ENCODE results near the gene VENTX. TPM values are rescaled to one million over a fixed set of nuclear protein-coding genes. Genes with fewer than 3 reads are reported as not detected.

The VENTX gene
- total RNA-seq, 2 donors from 2014 or later = 0.44 to 0.63 TPM

- Histone ChIP-seq H3K9me3 (no peaks in the 10 kb centered on the region), H3K27me3 (no peaks in the 10 kb centered on the region), H3K36me3 (peaks cover 85% of the 10 kb centered on the region), H3K27ac (no peak overlapping the region), H3K4me3 (no peak overlapping the region), H3K4me1 (peaks cover 0 to 3% of the 10 kb centered on the region in 2 donors)
- no peak for DNase-seq (ENCODE audit: low spot score)
- TF ChIP-seq CTCF (IDR thresholded peaks at IDR 0.05) = no peak
Observed at GRCh38 chr10:133282846-133283390, 45.3 kb downstream of the VENTX start.

- H3K4me1 ChIP-seq = no peaks in the 10 kb centered on the region
- no peak overlapping the region for H3K4me3 ChIP-seq
- no peaks in the 10 kb centered on the region for H3K9me3 ChIP-seq
- peaks cover 94% of the 10 kb centered on the region for H3K36me3 ChIP-seq
- no peak for DNase-seq (ENCODE audit: low spot score)
- no peak for TF ChIP-seq CTCF (IDR thresholded peaks at IDR 0.05)
- no peaks in the 10 kb centered on the region for H3K27me3 ChIP-seq
- H3K27ac ChIP-seq = no peak overlapping the region
Observed at GRCh38 chr10:133283931-133284330, 46.3 kb downstream of the VENTX start.

- Histone ChIP-seq H3K27me3 (no peaks in the 10 kb centered on the region), H3K36me3 (peaks cover 93% of the 10 kb centered on the region), H3K9me3 (no peaks in the 10 kb centered on the region), H3K4me1 (no peaks in the 10 kb centered on the region), H3K4me3 (no peak overlapping the region), H3K27ac (no peak overlapping the region)
- no peak for TF ChIP-seq CTCF (IDR thresholded peaks at IDR 0.05)
- no peak for DNase-seq (ENCODE audit: low spot score)
Observed at GRCh38 chr10:133285217-133285616, 47.6 kb downstream of the VENTX start.

- no peak overlapping the region for H3K4me3 ChIP-seq
- no peaks in the 10 kb centered on the region for H3K27me3 ChIP-seq
- H3K9me3 ChIP-seq = no peaks in the 10 kb centered on the region
- DNase-seq (ENCODE audit: low spot score) = no peak
- no peaks in the 10 kb centered on the region for H3K4me1 ChIP-seq
- no peak for TF ChIP-seq CTCF (IDR thresholded peaks at IDR 0.05)
- H3K36me3 ChIP-seq = peaks cover 92% of the 10 kb centered on the region
- H3K27ac ChIP-seq = no peak overlapping the region
Observed at GRCh38 chr10:133286366-133286765, 48.7 kb downstream of the VENTX start.

GRCh38 chr10:133287832-133288500 is 50.3 kb downstream of the VENTX start:
- Histone ChIP-seq H3K27ac (no peak overlapping the region), H3K4me1 (no peaks in the 10 kb centered on the region), H3K9me3 (no peaks in the 10 kb centered on the region), H3K27me3 (no peaks in the 10 kb centered on the region), H3K4me3 (no peak overlapping the region), H3K36me3 (peaks cover 83% of the 10 kb centered on the region)
- DNase-seq (ENCODE audit: low spot score) = no peak
- TF ChIP-seq CTCF (IDR thresholded peaks at IDR 0.05) = no peak

GRCh38 chr10:133289761-133290160 is 52.1 kb downstream of the VENTX start:
- no peak overlapping the region for H3K4me3 ChIP-seq
- DNase-seq (ENCODE audit: low spot score) = no peak
- no peak overlapping the region for H3K27ac ChIP-seq
- no peaks in the 10 kb centered on the region for H3K4me1 ChIP-seq
- no peaks in the 10 kb centered on the region for H3K9me3 ChIP-seq
- no peaks in the 10 kb centered on the region for H3K27me3 ChIP-seq
- no peak for TF ChIP-seq CTCF (IDR thresholded peaks at IDR 0.05)
- H3K36me3 ChIP-seq = peaks cover 83% of the 10 kb centered on the region

Data from right atrium auricular region (tissue), 2 donors.